GM06990 (cell line): ENCODE measurements around the gene ATP6V0E1.
"Not testable (repeated sequence)": the region's sequence is repeated elsewhere in the genome, so short reads cannot be mapped to it uniquely, and the experiment has no call there.

Experiments
- DNase-seq: peaks from one replicate; pipeline ENCODE4 v3.0.0-alpha.2; 2011; ENCODE audit not compliant: insufficient read length; ENCODE audit errors: extremely low read depth
- H3K27me3 ChIP-seq: replicated peaks from 2 replicates; pipeline ENCODE4 v1.6.0; 2011; ENCODE audit warnings: low read length; ENCODE audit not compliant: control insufficient read depth, insufficient read depth
- H3K36me3 ChIP-seq: 2 replicates; pipeline ENCODE4 v1.5.1; 2011; ENCODE audit warnings: low read length; ENCODE audit not compliant: control insufficient read depth, insufficient read depth
- H3K4me3 ChIP-seq: replicated peaks from 2 replicates; pipeline ENCODE4 v1.5.1; 2011; ENCODE audit warnings: low read depth, mild to moderate bottlenecking, control low read depth, low read length
- CTCF ChIP-seq: IDR thresholded peaks from 2 replicates; pipeline ENCODE4 v1.5.1; 2011; ENCODE audit warnings: low read length, control low read depth, mild to moderate bottlenecking, inconsistent platforms; ENCODE audit not compliant: insufficient read depth, poor library complexity, severe bottlenecking

Gene ATP6V0E1

GRCh38 chr5:173041881-173042762 is 58.6 kb downstream of the ATP6V0E1 start:
- DNase-seq = no peak
- H3K4me3 ChIP-seq = no peak overlapping the region
- no peak for TF ChIP-seq CTCF

GRCh38 chr5:173042763-173043107 is 59.2 kb downstream of the ATP6V0E1 start:
- no peaks in the 10 kb centered on the region for H3K36me3 ChIP-seq
- no peak for TF ChIP-seq CTCF
- H3K4me3 ChIP-seq = no peak overlapping the region
- DNase-seq = no peak
- H3K27me3 ChIP-seq = no peaks in the 10 kb centered on the region

More at GRCh38 chr5:173041881-173042762, 58.6 kb downstream of the ATP6V0E1 start:
- H3K27me3 ChIP-seq = no peaks in the 10 kb centered on the region
- no peaks in the 10 kb centered on the region for H3K36me3 ChIP-seq

GRCh38 chr5:173045474-173045873 is 61.9 kb downstream of the ATP6V0E1 start:
- TF ChIP-seq CTCF = no peak
- no peaks in the 10 kb centered on the region for H3K27me3 ChIP-seq
- H3K36me3 ChIP-seq = no peaks in the 10 kb centered on the region
- no peak for DNase-seq
- no peak overlapping the region for H3K4me3 ChIP-seq

- not testable (repeated sequence) for H3K36me3 ChIP-seq, H3K4me3 ChIP-seq, DNase-seq
Measured at GRCh38 chr5:173047096-173047837, 63.7 kb downstream of the ATP6V0E1 start.

GRCh38 chr5:173047838-173048105 is 64.2 kb downstream of the ATP6V0E1 start:
- no peak for TF ChIP-seq CTCF
- H3K36me3 ChIP-seq = no peaks in the 10 kb centered on the region
- H3K4me3 ChIP-seq = no peak overlapping the region
- H3K27me3 ChIP-seq = no peaks in the 10 kb centered on the region
- no peak for DNase-seq

More at GRCh38 chr5:173047096-173047837, 63.7 kb downstream of the ATP6V0E1 start:
- H3K27me3 ChIP-seq = not testable (repeated sequence)

- H3K4me3 ChIP-seq = no peak overlapping the region
- H3K27me3 ChIP-seq = no peaks in the 10 kb centered on the region
- no peak for DNase-seq
- TF ChIP-seq CTCF = no peak
- H3K36me3 ChIP-seq = no peaks in the 10 kb centered on the region
Measured at GRCh38 chr5:173050791-173051190, 67.2 kb downstream of the ATP6V0E1 start.
